ENCODE measurements around the gene VPS39.

VPS39 gene

GRCh38 chr15:42175671-42176070 lies 32.4 kb downstream of the VPS39 start:
- DNase-seq (ENCODE audit: low read depth), result no peak
- Histone ChIP-seq H3K9ac (ENCODE audit: low read length) (no peak overlapping the region), H3K9me3 (ENCODE audit: control insufficient read depth, low read length) (no peaks in the 10 kb centered on the region), H3K36me3 (ENCODE audit: control insufficient read depth, insufficient read depth, low read length, severe bottlenecking) (peaks cover 87% of the 10 kb centered on the region), H3K4me3 (ENCODE audit: low read length) (no peak overlapping the region), H3K4me1 (ENCODE audit: control insufficient read depth, insufficient read depth, low read length) (no peaks in the 10 kb centered on the region), H3K27me3 (replicated peaks; ENCODE audit: control insufficient read depth, insufficient read depth, low read length) (no peaks in the 10 kb centered on the region)

GRCh38 chr15:42172475-42172874 lies 35.6 kb downstream of the VPS39 start:
- Histone ChIP-seq H3K4me1 (ENCODE audit: control insufficient read depth, insufficient read depth, low read length) (no peaks in the 10 kb centered on the region), H3K36me3 (ENCODE audit: control insufficient read depth, insufficient read depth, low read length, severe bottlenecking) (peaks cover 89% of the 10 kb centered on the region), H3K4me3 (ENCODE audit: low read length) (no peak overlapping the region), H3K27me3 (replicated peaks; ENCODE audit: control insufficient read depth, insufficient read depth, low read length) (no peaks in the 10 kb centered on the region), H3K9ac (ENCODE audit: low read length) (no peak overlapping the region), H3K9me3 (ENCODE audit: control insufficient read depth, low read length) (no peaks in the 10 kb centered on the region)
- DNase-seq (ENCODE audit: low read depth), result no peak

- Histone ChIP-seq H3K27me3 (replicated peaks; ENCODE audit: control insufficient read depth, insufficient read depth, low read length) (no peaks in the 10 kb centered on the region), H3K36me3 (ENCODE audit: control insufficient read depth, insufficient read depth, low read length, severe bottlenecking) (peaks cover 89% of the 10 kb centered on the region), H3K4me3 (ENCODE audit: low read length) (no peak overlapping the region), H3K4me1 (ENCODE audit: control insufficient read depth, insufficient read depth, low read length) (no peaks in the 10 kb centered on the region), H3K9me3 (ENCODE audit: control insufficient read depth, low read length) (no peaks in the 10 kb centered on the region), H3K9ac (ENCODE audit: low read length) (no peak overlapping the region)
- no peak for DNase-seq (ENCODE audit: low read depth)
Measured at GRCh38 chr15:42171795-42172194, 36.3 kb downstream of the VPS39 start.

- H3K4me1 ChIP-seq (ENCODE audit: control insufficient read depth, insufficient read depth, low read length), result no peaks in the 10 kb centered on the region
- no peak for DNase-seq (ENCODE audit: low read depth)
- H3K36me3 ChIP-seq (ENCODE audit: control insufficient read depth, insufficient read depth, low read length, severe bottlenecking), result peaks cover 89% of the 10 kb centered on the region
Measured at GRCh38 chr15:42171122-42171521, 37.0 kb downstream of the VPS39 start.

GRCh38 chr15:42166225-42166940 lies 41.7 kb downstream of the VPS39 start:
- Histone ChIP-seq H3K9me3 (ENCODE audit: control insufficient read depth, low read length) (no peaks in the 10 kb centered on the region), H3K36me3 (ENCODE audit: control insufficient read depth, insufficient read depth, low read length, severe bottlenecking) (peaks cover 97% of the 10 kb centered on the region), H3K4me1 (ENCODE audit: control insufficient read depth, insufficient read depth, low read length) (no peaks in the 10 kb centered on the region), H3K4me3 (ENCODE audit: low read length) (no peak overlapping the region), H3K27me3 (replicated peaks; ENCODE audit: control insufficient read depth, insufficient read depth, low read length) (no peaks in the 10 kb centered on the region), H3K9ac (ENCODE audit: low read length) (no peak overlapping the region)
- DNase-seq (ENCODE audit: low read depth), result no peak

More at GRCh38 chr15:42171122-42171521, 37.0 kb downstream of the VPS39 start:
- no peak overlapping the region for H3K9ac ChIP-seq (ENCODE audit: low read length)
- H3K27me3 ChIP-seq (replicated peaks; ENCODE audit: control insufficient read depth, insufficient read depth, low read length), result no peaks in the 10 kb centered on the region
- H3K9me3 ChIP-seq (ENCODE audit: control insufficient read depth, low read length), result no peaks in the 10 kb centered on the region
- no peak overlapping the region for H3K4me3 ChIP-seq (ENCODE audit: low read length)

GRCh38 chr15:42165106-42165505 lies 43.0 kb downstream of the VPS39 start:
- Histone ChIP-seq H3K4me1 (ENCODE audit: control insufficient read depth, insufficient read depth, low read length) (no peaks in the 10 kb centered on the region), H3K27me3 (replicated peaks; ENCODE audit: control insufficient read depth, insufficient read depth, low read length) (no peaks in the 10 kb centered on the region), H3K36me3 (ENCODE audit: control insufficient read depth, insufficient read depth, low read length, severe bottlenecking) (peaks cover 99% of the 10 kb centered on the region), H3K9ac (ENCODE audit: low read length) (no peak overlapping the region), H3K4me3 (ENCODE audit: low read length) (no peak overlapping the region), H3K9me3 (ENCODE audit: control insufficient read depth, low read length) (no peaks in the 10 kb centered on the region)
- no peak for DNase-seq (ENCODE audit: low read depth)

- Histone ChIP-seq H3K36me3 (ENCODE audit: control insufficient read depth, insufficient read depth, low read length, severe bottlenecking) (peaks cover 99% of the 10 kb centered on the region), H3K9me3 (ENCODE audit: control insufficient read depth, low read length) (no peaks in the 10 kb centered on the region), H3K27me3 (replicated peaks; ENCODE audit: control insufficient read depth, insufficient read depth, low read length) (no peaks in the 10 kb centered on the region), H3K9ac (ENCODE audit: low read length) (no peak overlapping the region), H3K4me3 (ENCODE audit: low read length) (no peak overlapping the region), H3K4me1 (ENCODE audit: control insufficient read depth, insufficient read depth, low read length) (no peaks in the 10 kb centered on the region)
- no peak for DNase-seq (ENCODE audit: low read depth)
Measured at GRCh38 chr15:42163947-42164550, 44.1 kb downstream of the VPS39 start.

GRCh38 chr15:42163291-42163690 lies 44.8 kb downstream of the VPS39 start:
- H3K36me3 ChIP-seq (ENCODE audit: control insufficient read depth, insufficient read depth, low read length, severe bottlenecking), result peaks cover 97% of the 10 kb centered on the region
- H3K9ac ChIP-seq (ENCODE audit: low read length), result no peak overlapping the region
- H3K27me3 ChIP-seq (replicated peaks; ENCODE audit: control insufficient read depth, insufficient read depth, low read length), result no peaks in the 10 kb centered on the region
- no peak for DNase-seq (ENCODE audit: low read depth)
- H3K4me1 ChIP-seq (ENCODE audit: control insufficient read depth, insufficient read depth, low read length), result peaks cover 4% of the 10 kb centered on the region
- no peak overlapping the region for H3K4me3 ChIP-seq (ENCODE audit: low read length)
- H3K9me3 ChIP-seq (ENCODE audit: control insufficient read depth, low read length), result no peaks in the 10 kb centered on the region

GRCh38 chr15:42160136-42160535 lies 48.0 kb downstream of the VPS39 start:
- no peak overlapping the region for H3K9ac ChIP-seq (ENCODE audit: low read length)
- H3K4me1 ChIP-seq (ENCODE audit: control insufficient read depth, insufficient read depth, low read length), result peaks cover 4% of the 10 kb centered on the region
- peaks cover 9% of the 10 kb centered on the region for H3K27me3 ChIP-seq (replicated peaks; ENCODE audit: control insufficient read depth, insufficient read depth, low read length)
- peaks cover 66% of the 10 kb centered on the region for H3K36me3 ChIP-seq (ENCODE audit: control insufficient read depth, insufficient read depth, low read length, severe bottlenecking)
- H3K9me3 ChIP-seq (ENCODE audit: control insufficient read depth, low read length), result no peaks in the 10 kb centered on the region
- no peak for DNase-seq (ENCODE audit: low read depth)
- no peak overlapping the region for H3K4me3 ChIP-seq (ENCODE audit: low read length)

- Histone ChIP-seq H3K4me1 (ENCODE audit: control insufficient read depth, insufficient read depth, low read length) (peaks cover 4% of the 10 kb centered on the region), H3K27me3 (replicated peaks; ENCODE audit: control insufficient read depth, insufficient read depth, low read length) (peaks cover 14% of the 10 kb centered on the region), H3K36me3 (ENCODE audit: control insufficient read depth, insufficient read depth, low read length, severe bottlenecking) (peaks cover 60% of the 10 kb centered on the region), H3K4me3 (ENCODE audit: low read length) (no peak overlapping the region), H3K9ac (ENCODE audit: low read length) (no peak overlapping the region), H3K9me3 (ENCODE audit: control insufficient read depth, low read length) (no peaks in the 10 kb centered on the region)
- no peak for DNase-seq (ENCODE audit: low read depth)
Measured at GRCh38 chr15:42159381-42160015, 48.6 kb downstream of the VPS39 start.

- peaks cover 4% of the 10 kb centered on the region for H3K4me1 ChIP-seq (ENCODE audit: control insufficient read depth, insufficient read depth, low read length)
- H3K27me3 ChIP-seq (replicated peaks; ENCODE audit: control insufficient read depth, insufficient read depth, low read length), result peaks cover 14% of the 10 kb centered on the region
- H3K36me3 ChIP-seq (ENCODE audit: control insufficient read depth, insufficient read depth, low read length, severe bottlenecking), result peaks cover 54% of the 10 kb centered on the region
- H3K9me3 ChIP-seq (ENCODE audit: control insufficient read depth, low read length), result no peaks in the 10 kb centered on the region
- H3K9ac ChIP-seq (ENCODE audit: low read length), result no peak overlapping the region
- DNase-seq (ENCODE audit: low read depth), result no peak
- H3K4me3 ChIP-seq (ENCODE audit: low read length), result no peak overlapping the region
Measured at GRCh38 chr15:42158941-42159340, 49.2 kb downstream of the VPS39 start.

Measured in adipocyte (in vitro differentiated cells).